Epidermal melanocyte (primary cell): ENCODE results near the gene TEKT5.
"Not testable (repeated sequence)": the region's sequence is repeated elsewhere in the genome, so short reads cannot be mapped to it uniquely, and the experiment has no call there.

ENCODE experiments used
- DNase-seq: peaks from one replicate; pipeline ENCODE4 v3.0.0; 2011; ENCODE audit warnings: low spot score; ENCODE audit not compliant: insufficient read length

TEKT5 gene

GRCh38 chr16:10660950-10661635, 33.6 kb downstream of the TEKT5 start:
- DNase-seq = no peak

GRCh38 chr16:10658943-10659342, 35.8 kb downstream of the TEKT5 start:
- no peak for DNase-seq

GRCh38 chr16:10657925-10658324, 36.8 kb downstream of the TEKT5 start:
- no peak for DNase-seq

- no peak for DNase-seq
These were observed 38.1 kb downstream of the TEKT5 start for GRCh38 chr16:10656618-10657017.

DNA sequence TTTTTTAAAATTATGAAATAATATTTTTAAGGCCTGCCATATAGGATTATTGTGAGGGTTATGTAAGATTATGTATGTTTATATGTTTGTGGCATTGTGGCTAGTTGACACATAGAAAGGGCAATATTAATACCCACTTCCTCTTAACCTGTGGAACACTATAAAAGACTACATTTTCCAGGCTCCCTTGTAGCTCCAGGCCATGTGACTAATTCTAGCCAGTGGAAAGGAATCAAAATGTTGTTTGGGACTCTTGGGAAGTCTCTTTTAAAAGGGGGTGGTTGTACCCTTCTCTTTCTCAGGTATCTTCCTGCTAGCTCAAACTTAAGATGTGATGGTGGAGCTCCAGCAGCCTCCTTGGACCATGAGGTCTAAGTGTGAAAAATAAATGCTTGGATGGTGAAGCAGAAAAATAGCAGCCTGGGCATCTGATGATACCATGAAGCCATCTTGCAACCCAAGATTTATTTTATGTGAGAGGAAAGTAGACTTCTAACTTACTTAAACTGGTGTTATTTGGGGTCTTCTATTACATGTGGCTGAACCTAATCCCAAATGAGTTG, 39.2 kb downstream of the TEKT5 start:
- DNase-seq = no peak

DNA sequence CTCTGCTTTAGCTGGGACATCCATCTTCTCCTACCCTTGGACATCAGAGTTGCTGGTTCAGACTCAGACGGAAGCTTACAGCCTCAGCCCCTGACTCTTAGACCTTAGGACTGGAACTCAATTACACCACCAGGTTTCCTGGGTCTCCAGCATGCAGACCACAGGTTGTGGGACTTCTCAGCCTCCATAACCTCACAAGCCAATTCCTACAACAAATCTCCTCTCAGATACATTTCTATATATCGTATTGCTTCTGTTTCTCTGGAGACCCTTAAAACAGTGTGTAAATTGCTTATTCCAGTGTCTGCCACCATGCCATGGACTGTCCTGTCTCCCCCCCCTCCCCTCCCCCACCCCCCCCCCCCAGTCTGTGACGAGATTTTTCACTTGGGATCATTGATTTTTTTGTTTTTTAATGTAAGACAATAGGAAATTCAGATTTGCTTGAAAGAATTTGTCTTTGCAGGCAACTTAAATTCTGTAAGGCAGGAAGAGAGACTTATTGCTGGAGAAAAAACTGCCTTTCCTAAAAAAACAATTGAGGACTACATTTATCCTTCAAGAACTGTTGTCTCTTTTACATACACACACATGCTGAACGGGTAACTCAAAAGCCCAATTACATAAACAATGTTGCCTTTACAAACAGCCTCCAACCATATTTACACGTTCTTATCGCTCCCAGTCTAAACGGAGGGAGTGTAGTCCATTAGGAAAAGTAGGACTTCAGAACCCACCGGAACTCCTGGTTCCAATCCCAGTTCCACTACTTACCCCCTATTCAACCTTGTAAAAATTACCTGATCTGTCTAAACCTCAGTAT, 39.9 kb downstream of the TEKT5 start:
- DNase-seq = no peak

DNA sequence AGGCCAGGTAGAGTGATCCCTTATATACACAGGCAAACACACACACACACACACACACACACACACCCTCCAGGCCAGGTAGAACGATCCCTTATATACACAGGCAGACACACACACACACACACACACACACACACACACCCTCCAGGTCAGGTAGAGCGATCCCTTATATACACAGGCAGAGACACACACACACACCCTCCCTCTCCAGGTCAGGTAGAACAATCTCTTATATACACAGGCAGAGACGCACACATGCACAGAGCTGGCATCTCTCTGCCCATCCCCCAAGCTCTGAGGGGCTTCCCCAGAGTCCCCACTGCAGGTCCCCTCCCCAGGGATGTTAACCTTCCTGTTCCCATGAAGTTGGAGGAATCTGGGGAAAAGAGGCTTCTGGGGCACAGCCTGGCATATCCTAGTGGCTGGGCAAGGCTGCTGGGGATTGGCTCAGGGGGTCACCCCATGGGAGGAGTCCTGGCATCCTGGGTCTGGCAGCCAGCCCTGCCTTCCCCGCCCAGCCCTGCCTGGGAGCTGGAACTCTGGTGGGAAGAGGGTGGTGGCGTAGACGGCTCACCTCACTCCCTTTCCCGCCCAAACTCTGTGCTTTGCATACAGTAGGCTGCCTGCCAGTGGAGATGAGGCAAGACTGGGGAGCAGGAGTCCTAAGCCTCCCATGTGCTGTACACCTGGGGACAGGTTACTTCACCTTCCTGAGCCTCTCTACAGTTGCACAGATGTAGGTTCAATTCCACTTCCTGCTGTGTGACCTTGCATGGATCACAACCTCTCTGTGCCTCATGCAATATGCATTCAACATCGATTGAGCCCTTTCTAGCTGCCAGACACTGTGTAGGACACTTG, 41.8 kb downstream of the TEKT5 start:
- DNase-seq = no peak

GRCh38 chr16:10649098-10649497, 45.6 kb downstream of the TEKT5 start:
- DNase-seq = not testable (repeated sequence)

- no peak for DNase-seq
These were observed 46.9 kb downstream of the TEKT5 start for GRCh38 chr16:10647721-10648296.

- no peak for DNase-seq
These were observed 47.4 kb downstream of the TEKT5 start for GRCh38 chr16:10647264-10647720.

GRCh38 chr16:10646581-10647263, 48.0 kb downstream of the TEKT5 start:
- no peak for DNase-seq

DNA sequence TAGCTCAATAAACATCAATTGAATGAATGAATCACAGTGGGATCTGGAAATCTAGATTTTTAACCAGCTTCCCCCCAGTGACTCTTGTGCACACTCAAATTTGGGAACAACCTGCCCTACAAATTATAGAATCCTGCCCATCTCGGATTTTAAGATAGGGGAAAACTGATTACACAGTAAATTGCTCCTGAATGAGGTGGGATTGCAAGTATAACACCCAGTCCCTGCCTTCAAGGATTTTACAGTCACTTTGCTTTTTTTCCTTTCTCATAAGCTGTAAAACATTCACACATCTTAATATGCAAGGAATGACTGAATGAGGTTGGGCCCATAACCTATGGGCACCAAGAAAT, 48.5 kb downstream of the TEKT5 start:
- DNase-seq = no peak

DNA sequence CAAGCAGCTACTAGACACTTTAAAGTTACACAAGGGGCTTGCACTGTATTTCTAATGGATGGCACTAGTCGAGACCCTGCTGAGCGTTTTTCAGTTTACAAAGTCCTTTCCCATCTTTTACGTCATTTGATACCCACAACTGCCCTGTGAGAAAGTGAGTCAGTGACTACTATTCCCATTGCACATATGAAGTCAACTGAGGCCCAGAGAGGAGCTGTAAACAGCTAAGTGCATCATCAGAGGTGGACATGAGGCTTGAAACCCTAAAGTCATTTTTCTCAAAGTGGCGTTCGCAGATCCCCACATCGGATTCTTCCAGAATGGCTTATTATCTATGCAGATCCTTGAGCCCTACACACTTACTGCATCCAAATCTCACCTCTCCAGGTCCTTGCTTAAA, 50.6 kb downstream of the TEKT5 start:
- no peak for DNase-seq

DNA sequence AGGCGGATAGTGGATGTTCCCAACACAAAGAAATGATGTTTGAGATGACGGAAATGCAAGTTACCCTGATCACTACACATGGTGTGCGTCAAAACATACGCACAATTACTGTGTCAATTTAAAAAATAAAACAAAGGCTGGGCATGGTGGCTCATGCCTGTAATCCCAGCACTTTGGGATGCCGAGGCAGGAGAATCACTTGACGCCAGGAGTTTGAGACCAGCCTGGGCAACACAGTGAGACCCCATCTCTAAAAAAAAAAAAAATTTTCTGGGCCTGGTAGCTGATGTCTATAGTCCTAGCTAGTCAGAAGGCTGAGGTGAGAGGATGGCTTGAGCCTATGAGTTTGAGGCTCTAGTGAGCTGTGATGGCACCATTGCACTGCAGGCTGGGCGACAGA, 51.8 kb downstream of the TEKT5 start:
- no peak for DNase-seq

DNA sequence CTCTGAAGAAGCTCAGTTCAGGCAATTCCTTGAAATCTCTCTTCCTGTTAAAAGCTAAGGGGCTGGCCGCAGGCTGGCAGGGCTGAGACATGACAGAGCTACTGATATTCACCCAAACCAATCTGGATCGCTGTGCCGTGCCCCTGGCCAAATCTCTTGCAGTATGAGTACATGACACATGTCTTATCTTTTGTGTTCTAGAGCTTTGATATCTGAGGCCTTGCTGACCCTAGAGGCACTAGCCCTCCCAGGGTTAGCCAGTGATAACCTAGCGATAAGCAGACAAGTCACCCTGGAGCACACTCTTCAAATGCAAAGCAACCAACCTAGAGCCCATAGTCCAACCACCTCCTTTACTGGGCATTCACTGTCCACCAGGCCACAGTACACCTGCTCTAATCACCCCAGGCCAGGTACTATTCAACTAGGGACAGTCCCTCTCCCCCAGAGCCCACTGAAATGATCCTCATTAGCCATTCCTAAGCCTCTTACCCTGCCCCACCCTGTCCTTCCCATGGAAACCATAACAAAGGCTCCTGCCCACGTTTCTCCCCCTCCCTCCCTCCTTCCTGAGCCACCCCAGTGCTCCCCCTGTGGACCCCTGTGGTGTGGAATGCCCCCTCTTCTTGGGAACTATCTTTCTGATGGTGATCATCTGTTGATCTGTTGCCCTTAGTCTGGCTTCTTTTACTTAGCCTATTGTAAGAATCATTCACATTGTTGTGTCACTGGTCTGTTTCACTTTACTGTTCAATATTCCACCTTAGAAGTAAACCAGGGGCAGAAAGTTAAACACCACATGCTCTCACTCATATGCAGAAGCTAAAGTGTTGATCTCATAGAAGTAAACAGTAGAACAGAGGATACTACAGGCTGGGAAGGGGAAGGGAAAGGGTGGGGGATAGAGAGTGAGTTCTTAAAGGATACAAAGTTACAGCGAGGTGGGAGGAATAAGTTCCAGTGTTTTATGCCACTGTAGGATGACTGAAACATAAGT, 52.5 kb downstream of the TEKT5 start:
- DNase-seq = no peak

GRCh38 chr16:10641555-10641952, 53.2 kb downstream of the TEKT5 start:
- no peak for DNase-seq

GRCh38 chr16:10640934-10641333, 53.8 kb downstream of the TEKT5 start:
- DNase-seq = no peak

- DNase-seq = no peak
These were observed 56.6 kb downstream of the TEKT5 start for GRCh38 chr16:10638101-10638500.

DNA sequence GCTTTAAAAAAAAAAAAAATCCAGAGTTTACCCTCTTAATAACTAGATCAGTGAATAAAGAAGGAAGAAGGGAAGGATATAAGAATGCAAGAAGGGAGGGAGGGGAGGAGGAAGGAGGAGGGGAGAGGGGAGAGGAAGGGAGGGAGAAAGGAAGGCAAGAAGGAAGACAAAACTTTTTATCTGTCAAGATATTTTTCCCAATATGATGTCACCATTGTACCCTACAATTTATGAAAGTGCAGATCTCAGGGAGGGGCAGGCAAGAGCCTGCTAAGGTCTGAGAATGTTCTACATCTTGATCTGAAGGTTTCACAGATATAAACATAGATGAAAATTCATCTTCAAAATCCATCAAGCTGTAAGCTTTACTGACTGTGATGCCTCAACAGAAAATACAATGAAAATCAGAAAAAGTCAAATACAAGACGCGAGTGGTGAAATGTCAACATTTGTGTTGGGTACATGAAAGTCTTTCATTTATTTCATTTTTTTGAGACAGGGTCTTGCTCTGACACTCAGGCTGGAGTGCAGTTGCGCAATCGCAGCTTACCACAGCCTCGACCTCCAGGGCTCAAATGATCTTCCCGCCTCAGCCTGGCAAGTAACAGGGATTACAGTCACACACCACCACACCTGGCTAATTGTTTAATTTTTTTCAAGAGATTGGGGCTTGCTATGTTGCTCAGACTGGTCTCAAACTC, 57.2 kb downstream of the TEKT5 start:
- DNase-seq = no peak
